GM12874 (cell line): Measurements from ENCODE around the gene SUSD6.

Experiments used
- CTCF ChIP-seq: IDR thresholded peaks from 2 replicates; pipeline ENCODE4 v1.5.1; 2011; ENCODE audit warnings: low read depth, mild to moderate bottlenecking, control low read depth, low read length, moderate library complexity; ENCODE audit not compliant: insufficient read depth

The SUSD6 gene

GRCh38 chr14:69687606-69688298 is 76.4 kb downstream of the SUSD6 start:
- TF ChIP-seq CTCF = no peak

DNA sequence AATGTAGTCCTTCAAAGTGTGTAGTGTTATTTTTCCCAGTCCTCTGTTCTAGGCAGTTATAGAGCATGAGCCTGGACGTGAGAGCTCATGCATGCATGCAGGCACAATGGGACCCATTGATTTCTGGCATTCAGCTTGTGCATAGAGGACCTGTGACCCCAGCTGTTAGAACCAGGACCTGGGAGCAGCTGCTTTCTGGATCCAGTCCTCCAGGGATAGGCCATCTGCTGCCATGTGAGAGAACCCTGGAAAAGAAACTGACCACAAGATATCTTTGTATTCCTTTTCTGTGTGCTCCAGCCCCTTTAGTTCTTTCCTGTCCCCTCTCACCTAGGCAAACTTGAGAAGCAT is 76.9 kb downstream of the SUSD6 start:
- TF ChIP-seq CTCF = no peak

DNA sequence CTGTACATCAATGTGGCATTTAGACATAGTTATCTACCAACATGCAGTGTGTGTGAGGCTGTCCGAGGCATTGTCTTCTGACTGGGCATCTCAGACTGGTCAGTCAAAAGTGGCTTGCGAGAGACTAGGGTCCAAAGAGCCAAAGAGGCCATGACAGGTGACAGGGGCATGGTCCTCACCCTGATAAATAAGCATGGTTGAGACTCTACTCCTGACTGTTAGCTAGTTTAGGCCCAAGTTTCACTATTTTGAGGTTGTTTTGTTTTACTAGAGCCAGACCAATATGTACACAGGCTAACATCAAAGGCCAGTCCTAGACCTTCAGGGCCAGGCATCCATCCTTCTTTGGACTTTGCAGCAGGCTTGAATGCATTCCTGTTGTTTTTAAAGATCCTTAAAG is 78.6 kb downstream of the SUSD6 start:
- no peak for TF ChIP-seq CTCF

DNA sequence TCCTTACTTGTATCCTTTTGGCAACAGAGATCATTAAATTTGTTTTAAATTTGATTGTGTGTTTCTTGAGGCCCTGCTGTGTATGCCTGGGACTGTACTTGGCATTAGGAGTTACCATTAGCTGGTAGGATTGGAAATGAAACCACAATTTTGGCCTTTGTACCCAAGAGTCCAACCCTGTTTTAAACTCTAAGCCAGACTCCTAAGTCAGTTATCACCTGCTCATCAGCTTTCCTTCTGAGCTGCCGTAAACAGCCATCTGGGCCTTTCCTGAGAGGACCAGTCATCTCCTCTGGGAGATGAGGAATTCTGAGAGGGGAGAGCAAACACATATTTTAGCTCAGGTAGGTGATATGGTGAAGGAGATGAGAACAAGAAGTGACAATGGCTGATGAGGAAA is 81.2 kb downstream of the SUSD6 start:
- TF ChIP-seq CTCF = no peak

GRCh38 chr14:69693145-69693544 is 81.7 kb downstream of the SUSD6 start:
- TF ChIP-seq CTCF = no peak

DNA sequence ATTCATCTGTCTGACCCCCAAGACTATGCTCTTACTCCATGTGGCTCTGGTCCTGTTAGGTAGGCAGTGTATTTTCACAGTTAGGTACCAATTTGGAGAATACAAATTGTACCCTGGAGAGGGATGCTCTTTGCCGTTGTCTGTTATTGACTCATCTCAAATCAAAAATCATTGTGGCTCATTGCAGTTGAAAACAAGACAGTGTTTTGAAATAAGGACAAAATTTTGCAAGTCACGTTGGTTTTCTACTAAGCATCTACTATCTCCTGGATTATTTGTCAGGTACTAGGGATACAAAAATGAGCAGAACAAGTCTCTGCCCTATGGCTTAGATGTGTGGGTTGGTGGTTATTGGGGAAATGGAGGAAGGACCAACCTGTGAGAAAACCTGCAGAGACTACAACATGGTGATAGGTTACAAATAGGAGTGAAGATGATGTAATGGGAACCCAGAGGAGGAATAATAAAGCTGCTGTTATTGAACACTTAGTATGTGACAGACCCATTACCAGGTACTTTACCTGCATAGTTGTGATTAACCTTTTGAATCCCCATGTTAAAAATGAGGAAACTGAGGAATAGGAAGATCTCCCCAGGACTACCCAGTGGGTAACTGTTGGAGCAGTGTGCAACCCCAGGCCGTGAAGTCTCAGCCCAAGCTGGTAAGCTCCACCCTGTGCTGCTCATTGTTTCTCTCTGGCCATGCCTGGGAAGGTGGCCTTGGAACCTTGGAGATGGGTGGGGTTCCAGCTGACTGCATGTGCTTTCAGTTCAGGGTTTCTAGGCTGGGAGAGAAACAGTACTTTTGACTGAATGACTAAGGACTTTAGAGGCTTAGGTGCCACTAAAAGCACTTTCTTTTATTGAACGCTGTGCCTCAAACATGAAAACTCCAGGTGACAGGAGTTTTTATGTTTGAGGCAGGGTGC is 82.7 kb downstream of the SUSD6 start:
- TF ChIP-seq CTCF = no peak

DNA sequence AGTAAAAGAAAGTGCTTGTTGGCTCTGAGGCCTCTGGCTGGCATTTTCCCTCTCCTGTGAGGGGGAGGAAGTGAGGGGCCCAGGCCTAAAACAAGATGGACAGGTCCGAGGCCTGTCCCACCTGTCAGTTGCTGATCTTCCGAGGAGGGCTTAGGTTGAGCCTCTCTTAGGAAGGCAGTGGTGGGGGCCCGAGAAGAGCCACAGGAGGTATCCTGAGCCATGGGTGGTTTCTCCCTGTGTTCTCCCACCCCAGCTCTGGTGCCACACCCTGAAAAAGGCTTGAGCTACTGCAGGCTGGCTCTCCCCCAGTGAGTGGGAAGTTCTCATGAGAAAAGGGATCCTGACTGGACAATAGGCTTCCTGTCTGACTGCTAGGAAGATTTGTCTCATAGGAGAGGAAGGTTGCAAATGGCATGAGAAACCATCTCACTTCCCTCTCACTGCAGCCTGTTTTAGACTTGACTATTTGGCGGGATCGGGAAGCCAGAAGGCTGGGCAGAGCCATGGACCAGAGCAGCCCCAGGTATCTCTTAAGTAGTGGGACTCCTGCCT is 83.4 kb downstream of the SUSD6 start:
- TF ChIP-seq CTCF = no peak
